Lung (tissue), 12 donors: Measurements from ENCODE around the gene SPG21. TPM values are rescaled to one million over a fixed set of nuclear protein-coding genes. Genes with fewer than 3 reads are reported as not detected.

Experiments used
- ATAC-seq: fragments of 200-7000 bp; cut with Tn5 transposase; one replicate; pipeline ENCODE4 v1.9.1; 2020; ENCODE audit warnings: moderate number of reproducible peaks; ENCODE audit not compliant: insufficient read depth, low FRiP score
- DNase-seq, 3 donors: peaks; one replicate each; pipeline ENCODE4 v3.0.0-alpha.2; 2013 to 2017
- H3K27ac ChIP-seq, 2 donors: one replicate each; pipeline ENCODE4 v1.5.1; 2013; ENCODE audit warnings: mild to moderate bottlenecking in 2 of 2, moderate library complexity in 2 of 2, control low read depth in 1 of 2, inconsistent platforms in 1 of 2, low read depth in 1 of 2, low read length in 1 of 2
- H3K27me3 ChIP-seq, 3 donors: one replicate each; pipeline ENCODE4 v1.5.1; 2013; ENCODE audit warnings: low read length in 2 of 3; ENCODE audit not compliant: control insufficient read depth in 3 of 3, insufficient read depth in 3 of 3
- H3K36me3 ChIP-seq, 4 donors: one replicate each; pipeline ENCODE4 v1.5.1; 2013; ENCODE audit warnings: low read length in 4 of 4, mild to moderate bottlenecking in 1 of 4, moderate library complexity in 1 of 4; ENCODE audit not compliant: control insufficient read depth in 4 of 4, insufficient read depth in 4 of 4
- H3K4me1 ChIP-seq, 5 donors: one replicate each; pipeline ENCODE4 v1.5.1; 2013; ENCODE audit warnings: low read length in 5 of 5, mild to moderate bottlenecking in 2 of 5, moderate library complexity in 1 of 5; ENCODE audit not compliant: control insufficient read depth in 5 of 5, insufficient read depth in 5 of 5
- H3K4me3 ChIP-seq: one replicate; pipeline ENCODE4 v1.5.1; 2013; ENCODE audit warnings: mild to moderate bottlenecking, control low read depth, moderate library complexity
- H3K9ac ChIP-seq, 2 donors: one replicate each; pipeline ENCODE4 v1.5.1; 2013; ENCODE audit warnings: low read length in 2 of 2, control low read depth in 1 of 2; ENCODE audit not compliant: insufficient read depth in 1 of 2
- H3K9me3 ChIP-seq, 4 donors: one replicate each; pipeline ENCODE4 v1.5.1; 2013; ENCODE audit warnings: low read length in 3 of 4, mild to moderate bottlenecking in 1 of 4, moderate library complexity in 1 of 4; ENCODE audit not compliant: control insufficient read depth in 4 of 4, insufficient read depth in 3 of 4
- CTCF ChIP-seq: IDR thresholded peaks from 2 replicates; pipeline ENCODE4 v1.5.1; 2012; ENCODE audit warnings: mild to moderate bottlenecking; ENCODE audit errors: control extremely low read depth, extremely low read depth
- WGBS, 2 donors: extraction: QIAGEN DNeasy Blood & Tissue Kit; methylation state at CpG; one replicate each; pipeline ENCODE4 v1.1.7; 2013; 5-methylcytosine and 5-hydroxymethylcytosine counted together
- polyA plus RNA-seq, 2 donors: library from polyadenylated mRNA; stranded (reverse); fragments of 200-250 nt; gene quantifications; one replicate each; pipeline ENCODE4 v1.2.1, GENCODE V29; 2013
- total RNA-seq, 2 donors: library from RNA; depleted of rRNA in 1 of 2; stranded (reverse); fragments of >200 nt in 1 of 2; gene quantifications; one replicate each; pipeline ENCODE4 v1.2.1, GENCODE V29; 2014 to 2021
- donor health status: control.
- donor health status: control.
- donor health status: Bipolar disorder and iron deficiency.
- donor health status: healthy.
- donor health status: DM: yes; HTN: yes; CAD: no.

SPG21 gene
- total and polyA plus RNA-seq, 4 donors: 79.2 to 115 (median 93.2) TPM

GRCh38 chr15:64961013-64961412 lies 28.7 kb downstream of the SPG21 start:
- WGBS, 2 donors: 96% methylated on average over 5 of the region's 5 CpGs
- H3K4me3 ChIP-seq: no peak overlapping the region
- no peaks in the 10 kb centered on the region for H3K9me3 ChIP-seq
- ATAC-seq (no peak), DNase-seq (no peak)
- no peak overlapping the region for H3K27ac ChIP-seq
- no peak overlapping the region for H3K9ac ChIP-seq
- peaks cover 44 to 55% (median 50%) of the 10 kb centered on the region in 4 donors for H3K36me3 ChIP-seq
- H3K27me3 ChIP-seq: no peaks in the 10 kb centered on the region
- no peak for TF ChIP-seq CTCF
- H3K4me1 ChIP-seq: no peaks in the 10 kb centered on the region

- no peak overlapping the region for H3K27ac ChIP-seq
- WGBS, 2 donors: 99 to 100% methylated on average over 6 of the region's 6 CpGs
Measured at GRCh38 chr15:64960153-64960552, 29.6 kb downstream of the SPG21 start.

GRCh38 chr15:64959128-64959527 lies 30.6 kb downstream of the SPG21 start:
- no peaks in the 10 kb centered on the region for H3K27me3 ChIP-seq
- no peak overlapping the region for H3K9ac ChIP-seq
- no peak for DNase-seq
- H3K4me1 ChIP-seq: no peaks in the 10 kb centered on the region
- 99% methylated on average over 9 of the region's 9 CpGs for WGBS, 2 donors
- no peak overlapping the region for H3K27ac ChIP-seq
- no peaks in the 10 kb centered on the region for H3K9me3 ChIP-seq
- no peak overlapping the region for H3K4me3 ChIP-seq
- peaks cover 39 to 52% (median 50%) of the 10 kb centered on the region in 4 donors for H3K36me3 ChIP-seq
- ATAC-seq: no peak
- no peak for TF ChIP-seq CTCF

More at GRCh38 chr15:64960153-64960552, 29.6 kb downstream of the SPG21 start:
- ATAC-seq (no peak), DNase-seq (no peak)
- Histone ChIP-seq H3K9me3 (no peaks in the 10 kb centered on the region), H3K4me3 (no peak overlapping the region), H3K9ac (no peak overlapping the region), H3K4me1 (no peaks in the 10 kb centered on the region), H3K27me3 (no peaks in the 10 kb centered on the region), H3K36me3 (peaks cover 47 to 59% (median 56%) of the 10 kb centered on the region in 4 donors)
- TF ChIP-seq CTCF: no peak

GRCh38 chr15:64954395-64954794 lies 35.3 kb downstream of the SPG21 start:
- no peak overlapping the region for H3K27ac ChIP-seq
- no peak for DNase-seq
- no peak overlapping the region for H3K4me3 ChIP-seq
- H3K9ac ChIP-seq: no peak overlapping the region
- H3K9me3 ChIP-seq: no peaks in the 10 kb centered on the region
- no peaks in the 10 kb centered on the region for H3K4me1 ChIP-seq
- H3K36me3 ChIP-seq: peaks cover 15 to 27% (median 23%) of the 10 kb centered on the region in 4 donors
- no peak for TF ChIP-seq CTCF
- WGBS, 2 donors: 42 to 52% methylated on average over 2 to 3 of the region's 3 CpGs
- H3K27me3 ChIP-seq: no peaks in the 10 kb centered on the region
- no peak for ATAC-seq
